ENCODE measurements around the gene RASA3. TPM values are rescaled to one million over a fixed set of nuclear protein-coding genes. Genes with fewer than 3 reads are reported as not detected.
A peak's percentile ranks its signal among the peaks of the same experiment; 100 is the strongest.
"Not testable (repeated sequence)": the region's sequence is repeated elsewhere in the genome, so short reads cannot be mapped to it uniquely, and the experiment has no call there.

The RASA3 gene
- polyA plus RNA-seq, 3 donors: 9.0 to 32.6 (median 16.6) TPM

DNA sequence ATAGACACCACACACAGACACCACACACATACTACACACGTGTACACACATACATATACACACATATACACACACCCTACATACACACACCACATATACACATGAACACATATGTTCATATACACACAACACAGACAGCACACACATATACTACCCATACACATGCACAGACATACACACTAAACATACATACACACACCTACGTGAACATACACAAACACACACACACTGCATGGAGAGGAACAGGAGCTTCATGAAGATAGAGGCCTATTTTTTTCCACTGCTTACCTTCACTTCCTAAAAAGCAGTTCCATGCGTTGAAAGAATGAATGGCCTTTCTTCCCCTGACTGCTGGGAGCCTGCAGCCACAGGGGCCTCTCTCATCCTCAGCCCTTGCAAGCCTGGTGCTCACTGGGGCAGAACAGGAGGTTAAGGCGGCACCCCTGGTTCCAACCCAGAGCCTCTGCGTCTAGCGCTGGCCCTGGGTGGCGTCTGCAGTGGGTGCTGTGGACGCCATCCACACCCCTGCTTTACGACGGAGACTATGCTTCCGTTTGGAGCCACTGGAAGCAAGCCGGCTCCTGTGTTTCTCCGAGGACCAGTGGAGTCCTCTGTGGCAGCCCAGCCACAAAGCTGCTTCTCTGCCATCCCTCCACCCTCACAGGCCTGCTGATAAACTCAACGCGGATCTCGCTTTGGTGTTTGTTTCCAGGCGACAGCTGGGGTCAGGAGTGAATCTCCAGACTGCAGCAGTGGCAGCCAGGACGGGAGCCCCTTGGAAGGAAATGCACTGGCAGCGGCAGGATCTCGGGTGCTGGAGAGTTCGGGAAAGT, 1.9 kb upstream of the RASA3 start:
- Histone ChIP-seq H3K4me2 (replicated peaks; ENCODE audit: extremely low read depth, low read length, poor library complexity, severe bottlenecking) (no peak overlapping the region), H3K9ac (ENCODE audit: insufficient read depth, low read length, poor library complexity, severe bottlenecking) (no peak overlapping the region), H3K27me3 (ENCODE audit: control insufficient read depth in 2 of 2, insufficient read depth in 2 of 2, low read length in 2 of 2) (no peaks in the 10 kb centered on the region), H3K36me3 (replicated peaks in 1 of 2; ENCODE audit: control insufficient read depth in 1 of 2, insufficient read depth in 2 of 2, low read length in 2 of 2) (no peaks in the 10 kb centered on the region), H3K9me3 (replicated peaks in 1 of 2; ENCODE audit: control insufficient read depth in 1 of 2, insufficient read depth in 1 of 2, low read length in 2 of 2) (no peaks in the 10 kb centered on the region), H3K79me2 (ENCODE audit: insufficient read depth, low read length) (peaks cover 28% of the 10 kb centered on the region), H3K27ac (ENCODE audit: low read depth in 1 of 2, low read length in 2 of 2) (no peak overlapping the region), H3K4me3 (replicated peaks in 1 of 3; ENCODE audit: low read depth in 2 of 3, low read length in 3 of 3) (no peak overlapping the region), H4K20me1 (ENCODE audit: insufficient read depth, low read length) (peaks cover 24% of the 10 kb centered on the region), H2AFZ (ENCODE audit: insufficient read depth, low read depth, low read length, poor library complexity, severe bottlenecking) (no peak overlapping the region), H3K4me1 (ENCODE audit: control insufficient read depth in 1 of 2, insufficient read depth in 2 of 2, low read length in 2 of 2) (peaks cover 16 to 25% of the 10 kb centered on the region in 2 donors)
- H3K27ac Mint-ChIP-seq: peak overlapping the region in 3 of 7 donors; percentile 28 to 88 (median 31)
- peaks cover 0 to 7% (median 5%) of the 10 kb centered on the region in 3 donors for H3K27me3 Mint-ChIP-seq (ENCODE audit: low read depth in 3 of 3)
- H3K4me3 Mint-ChIP-seq: peak overlapping the region; percentile 64 to 75
- H3K4me1 Mint-ChIP-seq: peaks cover 23% of the 10 kb centered on the region
- 44% methylated on average over 19 of the region's 21 CpGs for WGBS (ENCODE audit: insufficient coverage)
- no peak for DNase-seq
- peaks cover 0 to 3% (median 0%) of the 10 kb centered on the region in 7 donors for H3K9me3 Mint-ChIP-seq
- TF ChIP-seq, protein P1, sequence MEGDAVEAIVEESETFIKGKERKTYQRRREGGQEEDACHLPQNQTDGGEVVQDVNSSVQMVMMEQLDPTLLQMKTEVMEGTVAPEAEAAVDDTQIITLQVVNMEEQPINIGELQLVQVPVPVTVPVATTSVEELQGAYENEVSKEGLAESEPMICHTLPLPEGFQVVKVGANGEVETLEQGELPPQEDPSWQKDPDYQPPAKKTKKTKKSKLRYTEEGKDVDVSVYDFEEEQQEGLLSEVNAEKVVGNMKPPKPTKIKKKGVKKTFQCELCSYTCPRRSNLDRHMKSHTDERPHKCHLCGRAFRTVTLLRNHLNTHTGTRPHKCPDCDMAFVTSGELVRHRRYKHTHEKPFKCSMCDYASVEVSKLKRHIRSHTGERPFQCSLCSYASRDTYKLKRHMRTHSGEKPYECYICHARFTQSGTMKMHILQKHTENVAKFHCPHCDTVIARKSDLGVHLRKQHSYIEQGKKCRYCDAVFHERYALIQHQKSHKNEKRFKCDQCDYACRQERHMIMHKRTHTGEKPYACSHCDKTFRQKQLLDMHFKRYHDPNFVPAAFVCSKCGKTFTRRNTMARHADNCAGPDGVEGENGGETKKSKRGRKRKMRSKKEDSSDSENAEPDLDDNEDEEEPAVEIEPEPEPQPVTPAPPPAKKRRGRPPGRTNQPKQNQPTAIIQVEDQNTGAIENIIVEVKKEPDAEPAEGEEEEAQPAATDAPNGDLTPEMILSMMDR (IDR thresholded peaks at IDR 0.05): no peak
- peaks cover 0 to 1% of the 10 kb centered on the region in 2 donors for H3K36me3 Mint-ChIP-seq
- intact Hi-C loops (cut with micrococcal nuclease): loop anchor here in 1 of 2 donors (5.0 kb wide), 2 partner anchors 33 to 88 kb away; no protein-coding TSS in a partner anchor

DNA sequence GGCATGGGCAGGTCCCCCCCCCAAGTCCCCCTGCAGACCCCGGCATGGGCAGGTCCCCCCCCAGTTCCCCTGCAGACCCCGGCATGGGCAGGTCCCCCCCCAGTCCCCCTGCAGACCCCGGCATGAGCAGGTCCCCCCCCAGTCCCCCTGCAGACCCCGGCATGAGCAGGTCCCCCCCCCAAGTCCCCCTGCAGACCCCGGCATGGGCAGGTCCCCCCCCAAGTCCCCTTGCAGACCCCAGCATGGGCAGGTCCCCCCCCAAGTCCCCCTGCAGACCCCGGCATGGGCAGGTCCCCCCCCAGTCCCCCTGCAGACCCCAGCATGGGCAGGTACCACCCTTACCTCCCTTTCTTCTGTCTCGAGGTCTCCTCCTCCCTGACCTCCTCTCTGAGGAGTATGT, 1.1 kb upstream of the RASA3 start:
- not testable (repeated sequence) for H3K9me3 Mint-ChIP-seq
- intact Hi-C loops (cut with micrococcal nuclease): loop anchor here in 1 of 2 donors (5.0 kb wide), 2 partner anchors 34 to 89 kb away; no protein-coding TSS in a partner anchor

DNA sequence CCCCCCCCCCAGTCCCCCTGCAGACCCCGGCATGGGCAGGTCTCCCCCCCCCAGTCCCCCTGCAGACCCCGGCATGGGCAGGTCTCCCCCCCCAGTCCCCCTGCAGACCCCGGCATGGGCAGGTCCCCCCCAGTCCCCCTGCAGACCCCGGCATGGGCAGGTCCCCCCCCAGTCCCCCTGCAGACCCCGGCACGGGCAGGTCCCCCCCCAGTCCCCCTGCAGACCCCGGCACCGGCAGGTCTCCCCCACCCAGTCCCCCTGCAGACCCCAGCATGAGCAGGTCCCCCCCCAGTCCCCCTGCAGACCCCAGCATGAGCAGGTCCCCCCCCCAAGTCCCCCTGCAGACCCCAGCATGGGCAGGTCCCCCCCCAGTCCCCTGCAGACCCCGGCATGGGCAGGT, 703 bp upstream of the RASA3 start:
- not testable (repeated sequence) for H3K27ac ChIP-seq (ENCODE audit: low read depth in 1 of 2, low read length in 2 of 2); H3K36me3 Mint-ChIP-seq; H3K27me3 Mint-ChIP-seq (ENCODE audit: low read depth in 3 of 3); H3K9me3 ChIP-seq (replicated peaks in 1 of 2; ENCODE audit: control insufficient read depth in 1 of 2, insufficient read depth in 1 of 2, low read length in 2 of 2); H3K27ac Mint-ChIP-seq; H2AFZ ChIP-seq (ENCODE audit: insufficient read depth, low read depth, low read length, poor library complexity, severe bottlenecking); H3K36me3 ChIP-seq (replicated peaks in 1 of 2; ENCODE audit: control insufficient read depth in 1 of 2, insufficient read depth in 2 of 2, low read length in 2 of 2); DNase-seq; H3K9ac ChIP-seq (ENCODE audit: insufficient read depth, low read length, poor library complexity, severe bottlenecking); H3K4me3 Mint-ChIP-seq; H3K9me3 Mint-ChIP-seq; H3K27me3 ChIP-seq (ENCODE audit: control insufficient read depth in 2 of 2, insufficient read depth in 2 of 2, low read length in 2 of 2)
- H3K4me2 ChIP-seq (replicated peaks; ENCODE audit: extremely low read depth, low read length, poor library complexity, severe bottlenecking): peak overlapping the region; percentile 97
- peak overlapping the region in 1 of 3 experiments; percentile 98 for H3K4me3 ChIP-seq (replicated peaks in 1 of 3; ENCODE audit: low read depth in 2 of 3, low read length in 3 of 3)
- H3K4me1 Mint-ChIP-seq: peaks cover 31% of the 10 kb centered on the region
- H4K20me1 ChIP-seq (ENCODE audit: insufficient read depth, low read length): peaks cover 31% of the 10 kb centered on the region
- H3K79me2 ChIP-seq (ENCODE audit: insufficient read depth, low read length): peaks cover 36% of the 10 kb centered on the region
- intact Hi-C loops (cut with micrococcal nuclease): loop anchor here in 1 of 2 donors (5.0 kb wide), 2 partner anchors 34 to 89 kb away; no protein-coding TSS in a partner anchor
- WGBS (ENCODE audit: insufficient coverage): no CpG with 5 or more reads among the region's 9 CpGs
- peaks cover 27 to 35% of the 10 kb centered on the region in 2 donors for H3K4me1 ChIP-seq (ENCODE audit: control insufficient read depth in 1 of 2, insufficient read depth in 2 of 2, low read length in 2 of 2)

More for the DNA sequence above, 1.1 kb upstream of the RASA3 start:
- not testable (repeated sequence) for H3K27ac Mint-ChIP-seq; H3K36me3 Mint-ChIP-seq; H3K36me3 ChIP-seq (replicated peaks in 1 of 2; ENCODE audit: control insufficient read depth in 1 of 2, insufficient read depth in 2 of 2, low read length in 2 of 2); H3K9me3 ChIP-seq (replicated peaks in 1 of 2; ENCODE audit: control insufficient read depth in 1 of 2, insufficient read depth in 1 of 2, low read length in 2 of 2); H3K27me3 Mint-ChIP-seq (ENCODE audit: low read depth in 3 of 3); DNase-seq; H3K4me3 ChIP-seq (replicated peaks in 1 of 3; ENCODE audit: low read depth in 2 of 3, low read length in 3 of 3); H3K4me2 ChIP-seq (replicated peaks; ENCODE audit: extremely low read depth, low read length, poor library complexity, severe bottlenecking); H3K27me3 ChIP-seq (ENCODE audit: control insufficient read depth in 2 of 2, insufficient read depth in 2 of 2, low read length in 2 of 2); H2AFZ ChIP-seq (ENCODE audit: insufficient read depth, low read depth, low read length, poor library complexity, severe bottlenecking); H3K27ac ChIP-seq (ENCODE audit: low read depth in 1 of 2, low read length in 2 of 2); H3K9ac ChIP-seq (ENCODE audit: insufficient read depth, low read length, poor library complexity, severe bottlenecking)
- Histone ChIP-seq H3K4me1 (ENCODE audit: control insufficient read depth in 1 of 2, insufficient read depth in 2 of 2, low read length in 2 of 2) (peaks cover 22 to 31% of the 10 kb centered on the region in 2 donors), H3K79me2 (ENCODE audit: insufficient read depth, low read length) (peaks cover 32% of the 10 kb centered on the region), H4K20me1 (ENCODE audit: insufficient read depth, low read length) (peaks cover 27% of the 10 kb centered on the region)
- Mint-ChIP-seq H3K4me3 (peak overlapping the region; percentile 64 to 75), H3K4me1 (peaks cover 27% of the 10 kb centered on the region)
- no CpG with 5 or more reads among the region's 7 CpGs for WGBS (ENCODE audit: insufficient coverage)
